Astrocyte (in vitro differentiated cells and primary cell): ENCODE measurements around the gene CERS4.

Experiments
- CTCF ChIP-seq: IDR thresholded peaks from 2 replicates; pipeline ENCODE4 v1.5.1; 2011; ENCODE audit warnings: low read depth, mild to moderate bottlenecking, inconsistent platforms, low read length, moderate library complexity; ENCODE audit not compliant: insufficient read depth
- EZH2 ChIP-seq: IDR thresholded peaks from 2 replicates; pipeline ENCODE4 v1.6.1; 2012; ENCODE audit warnings: mild to moderate bottlenecking, low read length, inconsistent platforms; ENCODE audit not compliant: insufficient read depth

DNA sequence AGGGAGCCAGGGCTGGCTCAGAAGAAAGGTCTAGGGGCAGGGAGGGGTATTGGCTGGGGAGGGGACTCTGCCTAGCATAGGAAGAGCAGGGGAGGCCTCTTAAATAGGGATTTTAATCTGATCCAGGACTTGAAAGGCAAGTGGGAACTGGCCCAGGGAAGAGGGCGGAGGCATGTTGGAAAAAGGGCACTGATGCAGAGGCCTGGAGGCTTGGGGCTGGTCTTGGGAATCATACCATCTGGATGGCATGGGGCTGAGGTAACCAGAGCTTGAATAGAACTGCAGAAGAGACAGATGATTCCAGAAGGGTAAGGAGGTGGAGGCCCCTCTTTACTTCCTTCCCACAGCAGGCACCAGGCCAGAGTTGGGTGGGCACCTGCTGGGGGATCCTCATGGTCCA lies 29.1 kb downstream of the CERS4 start:
- no peak for TF ChIP-seq CTCF
- TF ChIP-seq EZH2, result no peak
